Measurements from ENCODE around the gene PPP1R3D.
A peak's percentile ranks its signal among the peaks of the same experiment; 100 is the strongest.
"Not testable (repeated sequence)": the region's sequence is repeated elsewhere in the genome, so short reads cannot be mapped to it uniquely, and the experiment has no call there.

Gene PPP1R3D

GRCh38 chr20:59940129-59940955 is at the start of gene PPP1R3D, which contains the start of gene FAM217B:
TSS of gene PPP1R3D (minus strand) at chr20:59940305. CDS start at chr20:59939931, 374 bp downstream.
TSS of gene FAM217B (plus strand) at chr20:59940389. CDS start at chr20:59943944, 3,555 bp downstream.
- DNase-seq: peak; percentile 96
- in situ Hi-C loops (cut with MboI; ENCODE audit: low pct_unique_long_range_greater_than_20kb, low sequenced_read_pairs): no loop called here

- in situ Hi-C loops (cut with MboI; ENCODE audit: low pct_unique_long_range_greater_than_20kb, low sequenced_read_pairs): no loop called here
- no peak for DNase-seq
These were observed 48.0 kb upstream of the PPP1R3D start for GRCh38 chr20:59988141-59988540.

- in situ Hi-C loops (cut with MboI; ENCODE audit: low pct_unique_long_range_greater_than_20kb, low sequenced_read_pairs): no loop called here
- DNase-seq: no peak
These were observed 47.0 kb upstream of the PPP1R3D start for GRCh38 chr20:59987135-59987534.

GRCh38 chr20:59985864-59986263 is 45.8 kb upstream of the PPP1R3D start:
- DNase-seq: peak; percentile 40
- in situ Hi-C loops (cut with MboI; ENCODE audit: low pct_unique_long_range_greater_than_20kb, low sequenced_read_pairs): no loop called here

- DNase-seq: peak; percentile 37
- in situ Hi-C loops (cut with MboI; ENCODE audit: low pct_unique_long_range_greater_than_20kb, low sequenced_read_pairs): no loop called here
These were observed 45.1 kb upstream of the PPP1R3D start for GRCh38 chr20:59985164-59985563.

- in situ Hi-C loops (cut with MboI; ENCODE audit: low pct_unique_long_range_greater_than_20kb, low sequenced_read_pairs): no loop called here
These were observed 44.4 kb upstream of the PPP1R3D start for GRCh38 chr20:59984541-59984940.

GRCh38 chr20:59983076-59983475 is 43.0 kb upstream of the PPP1R3D start:
- DNase-seq: no peak
- in situ Hi-C loops (cut with MboI; ENCODE audit: low pct_unique_long_range_greater_than_20kb, low sequenced_read_pairs): no loop called here

More at GRCh38 chr20:59984541-59984940, 44.4 kb upstream of the PPP1R3D start:
- peak; percentile 78 for DNase-seq

- in situ Hi-C loops (cut with MboI; ENCODE audit: low pct_unique_long_range_greater_than_20kb, low sequenced_read_pairs): no loop called here
- DNase-seq: no peak
These were observed 37.0 kb upstream of the PPP1R3D start for GRCh38 chr20:59977086-59977485.

GRCh38 chr20:59976156-59976782 is 36.2 kb upstream of the PPP1R3D start:
- no peak for DNase-seq
- in situ Hi-C loops (cut with MboI; ENCODE audit: low pct_unique_long_range_greater_than_20kb, low sequenced_read_pairs): no loop called here

GRCh38 chr20:59972037-59972801 is 32.1 kb upstream of the PPP1R3D start:
- in situ Hi-C loops (cut with MboI; ENCODE audit: low pct_unique_long_range_greater_than_20kb, low sequenced_read_pairs): no loop called here
- no peak for DNase-seq

- in situ Hi-C loops (cut with MboI; ENCODE audit: low pct_unique_long_range_greater_than_20kb, low sequenced_read_pairs): no loop called here
- DNase-seq: no peak
These were observed 31.3 kb upstream of the PPP1R3D start for GRCh38 chr20:59971428-59971827.

- DNase-seq: no peak
- in situ Hi-C loops (cut with MboI; ENCODE audit: low pct_unique_long_range_greater_than_20kb, low sequenced_read_pairs): no loop called here
These were observed 26.3 kb upstream of the PPP1R3D start for GRCh38 chr20:59966428-59966827.

- DNase-seq: no peak
- in situ Hi-C loops (cut with MboI; ENCODE audit: low pct_unique_long_range_greater_than_20kb, low sequenced_read_pairs): no loop called here
These were observed 22.1 kb upstream of the PPP1R3D start for GRCh38 chr20:59962155-59962554.

GRCh38 chr20:59961423-59961822 is 21.3 kb upstream of the PPP1R3D start:
- no peak for DNase-seq
- in situ Hi-C loops (cut with MboI; ENCODE audit: low pct_unique_long_range_greater_than_20kb, low sequenced_read_pairs): no loop called here

- DNase-seq: no peak
- in situ Hi-C loops (cut with MboI; ENCODE audit: low pct_unique_long_range_greater_than_20kb, low sequenced_read_pairs): no loop called here
These were observed 18.5 kb upstream of the PPP1R3D start for GRCh38 chr20:59958626-59959025.

- DNase-seq: no peak
- in situ Hi-C loops (cut with MboI; ENCODE audit: low pct_unique_long_range_greater_than_20kb, low sequenced_read_pairs): no loop called here
These were observed 18.0 kb upstream of the PPP1R3D start, which contains the start of gene CDH26 for GRCh38 chr20:59958123-59958522. TSS of gene CDH26 (plus strand) at chr20:59958423. CDS start at chr20:59958727, 304 bp downstream.

- in situ Hi-C loops (cut with MboI; ENCODE audit: low pct_unique_long_range_greater_than_20kb, low sequenced_read_pairs); DNase-seq: not testable (repeated sequence)
These were observed 17.5 kb upstream of the PPP1R3D start for GRCh38 chr20:59957568-59957967.

- DNase-seq: peak; percentile 58
- in situ Hi-C loops (cut with MboI; ENCODE audit: low pct_unique_long_range_greater_than_20kb, low sequenced_read_pairs): no loop called here
These were observed 15.2 kb upstream of the PPP1R3D start for GRCh38 chr20:59955131-59955796.

GRCh38 chr20:59954718-59955117 is 14.6 kb upstream of the PPP1R3D start:
- in situ Hi-C loops (cut with MboI; ENCODE audit: low pct_unique_long_range_greater_than_20kb, low sequenced_read_pairs): no loop called here
- DNase-seq: no peak

Measured in KBM-7 (cell line).